HG02938 (cell line): ENCODE results near the gene CPED1.
"Not testable (repeated sequence)": the region's sequence is repeated elsewhere in the genome, so short reads cannot be mapped to it uniquely, and the experiment has no call there.

ENCODE experiments used
- ATAC-seq: cut with Tn5 transposase; IDR thresholded peaks from one replicate; pipeline ENCODE4 v1.9.1; 2021; ENCODE audit warnings: mild to moderate bottlenecking, moderate library complexity; ENCODE audit not compliant: unreplicated experiment

Gene CPED1

DNA sequence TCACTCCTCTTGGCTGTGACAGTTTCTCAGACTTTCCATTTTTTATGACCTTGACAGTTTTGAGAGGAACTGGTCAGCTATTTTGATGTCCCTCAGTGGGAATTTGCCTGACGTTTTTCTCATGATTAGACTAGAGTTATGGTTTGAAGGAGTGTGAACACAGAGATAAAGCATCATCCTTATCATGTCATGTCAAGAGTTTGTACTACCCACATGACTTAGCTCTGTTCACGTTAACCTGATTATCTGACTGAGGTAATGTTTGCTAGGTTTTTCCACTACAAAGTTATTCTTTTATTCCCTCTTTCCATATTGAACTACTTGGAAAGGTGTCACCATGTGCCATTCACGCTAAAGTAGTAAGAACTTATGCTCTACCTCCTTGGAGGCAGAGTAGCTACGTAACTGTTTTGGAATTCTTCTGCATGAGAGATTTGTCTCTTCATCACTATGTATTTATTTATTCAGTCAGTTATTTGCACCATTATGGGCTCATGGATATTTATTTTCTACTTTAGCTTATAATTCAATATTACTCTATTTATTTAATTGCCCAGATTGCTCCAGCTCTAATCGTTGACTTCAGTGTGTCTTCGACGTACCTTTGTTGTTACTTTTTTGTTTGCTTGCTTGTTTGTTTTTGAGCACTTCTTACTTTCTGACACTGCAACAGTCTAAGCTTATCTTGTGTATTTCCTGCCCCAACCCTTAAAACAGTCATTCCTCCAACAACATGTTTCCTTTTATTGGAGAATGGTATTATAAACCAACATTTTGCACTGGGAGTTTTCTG is 50.4 kb downstream of the CPED1 start:
- ATAC-seq = no peak

DNA sequence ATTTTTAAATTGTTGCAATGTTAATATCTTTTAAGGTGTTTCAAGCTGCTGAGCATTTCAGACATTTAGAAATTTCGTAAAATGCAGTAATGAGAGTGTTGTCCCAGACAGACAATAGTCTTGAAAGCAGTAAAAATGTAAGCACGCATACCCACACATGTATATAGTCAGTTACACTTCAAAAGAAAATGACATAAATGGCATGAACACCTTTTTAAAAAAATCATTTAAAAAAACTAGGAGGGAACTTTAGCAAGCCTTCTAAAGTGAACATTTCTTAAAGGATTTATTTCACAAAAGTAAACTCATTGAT is 51.0 kb downstream of the CPED1 start:
- ATAC-seq = no peak

DNA sequence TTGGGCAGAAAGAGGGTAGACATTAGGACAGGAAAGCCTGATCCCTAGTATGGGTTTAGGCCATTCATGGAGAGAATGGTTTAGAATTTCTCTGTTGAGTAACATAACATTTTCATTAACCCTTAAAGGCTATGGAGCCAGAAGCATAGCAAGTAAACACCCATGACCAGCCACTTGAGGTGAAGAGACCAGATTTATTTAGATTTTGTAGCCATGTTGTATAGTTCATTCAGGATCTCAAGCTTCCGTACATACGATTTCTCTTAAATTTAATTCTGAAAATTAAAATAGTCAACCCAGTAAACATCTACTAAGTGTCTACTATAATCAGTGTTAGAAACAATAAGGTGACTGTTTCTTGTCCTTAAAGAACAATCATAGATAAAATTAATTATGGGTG is 51.5 kb downstream of the CPED1 start:
- no peak for ATAC-seq

DNA sequence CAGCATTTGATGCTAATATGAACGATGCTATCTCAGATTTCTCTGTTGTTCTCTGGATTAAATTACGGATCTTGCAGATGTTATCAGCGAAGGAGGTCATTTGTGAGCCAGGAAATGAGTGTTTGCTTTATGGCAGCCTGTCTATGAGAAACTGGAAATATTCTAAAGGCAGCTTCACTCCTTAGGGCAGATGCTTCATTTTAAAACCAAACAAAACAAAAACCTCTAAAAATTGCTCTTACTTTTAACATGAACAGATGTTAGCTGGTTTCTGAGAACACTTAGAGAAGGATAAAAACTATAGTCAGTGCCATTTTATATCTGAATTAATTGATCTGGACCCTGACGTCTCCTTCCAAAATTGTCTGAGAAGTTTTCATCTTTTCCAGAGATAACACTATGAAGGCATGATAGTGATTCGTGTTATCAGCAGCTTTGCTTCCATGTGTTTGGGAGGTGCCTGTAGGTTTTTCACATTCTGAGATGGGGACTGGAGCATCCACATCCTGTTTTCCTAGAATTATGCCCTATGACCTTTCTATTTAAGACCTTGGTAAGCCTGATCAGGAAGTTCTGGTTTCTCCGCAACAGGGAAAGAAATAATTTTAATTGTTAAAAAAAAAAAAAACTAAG is 53.1 kb downstream of the CPED1 start:
- no peak for ATAC-seq

DNA sequence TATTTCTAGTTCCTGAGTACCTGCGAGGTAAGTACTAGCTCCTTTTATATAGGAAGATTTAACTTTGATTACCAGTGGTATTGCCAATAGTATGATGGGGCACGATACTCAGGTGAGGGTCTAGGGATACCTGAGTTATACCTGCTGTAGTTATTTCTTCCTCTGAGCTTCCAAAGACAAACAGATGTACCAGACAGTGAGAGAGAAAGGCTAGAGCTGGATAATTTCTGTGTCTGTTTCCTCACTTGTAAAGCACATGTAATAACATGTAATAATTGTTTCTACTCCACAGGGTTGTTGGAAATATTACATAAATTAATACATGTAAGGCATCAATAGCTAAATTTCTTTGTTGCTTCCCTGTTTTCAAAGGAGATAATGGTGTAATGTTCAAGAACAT is 53.7 kb downstream of the CPED1 start:
- ATAC-seq = no peak

DNA sequence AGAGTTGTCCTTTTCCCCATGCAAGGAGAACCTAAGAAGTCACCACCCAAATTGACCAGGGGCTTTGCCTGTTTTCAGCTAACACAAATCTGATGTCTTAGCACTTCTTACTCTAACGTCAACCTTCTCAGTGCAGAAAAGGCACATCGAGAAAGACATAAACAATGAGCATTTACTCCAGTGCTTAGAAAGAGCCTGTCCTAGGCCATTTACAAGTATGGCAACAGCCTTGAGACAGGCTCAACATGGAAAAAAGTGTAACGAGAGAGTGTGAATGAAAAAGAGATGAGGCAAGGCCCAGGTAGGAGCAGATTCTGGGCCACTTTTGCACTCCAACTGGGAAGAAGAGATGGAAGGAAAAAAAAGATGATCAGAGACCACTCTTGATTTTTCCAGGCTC is 54.4 kb downstream of the CPED1 start:
- no peak for ATAC-seq

DNA sequence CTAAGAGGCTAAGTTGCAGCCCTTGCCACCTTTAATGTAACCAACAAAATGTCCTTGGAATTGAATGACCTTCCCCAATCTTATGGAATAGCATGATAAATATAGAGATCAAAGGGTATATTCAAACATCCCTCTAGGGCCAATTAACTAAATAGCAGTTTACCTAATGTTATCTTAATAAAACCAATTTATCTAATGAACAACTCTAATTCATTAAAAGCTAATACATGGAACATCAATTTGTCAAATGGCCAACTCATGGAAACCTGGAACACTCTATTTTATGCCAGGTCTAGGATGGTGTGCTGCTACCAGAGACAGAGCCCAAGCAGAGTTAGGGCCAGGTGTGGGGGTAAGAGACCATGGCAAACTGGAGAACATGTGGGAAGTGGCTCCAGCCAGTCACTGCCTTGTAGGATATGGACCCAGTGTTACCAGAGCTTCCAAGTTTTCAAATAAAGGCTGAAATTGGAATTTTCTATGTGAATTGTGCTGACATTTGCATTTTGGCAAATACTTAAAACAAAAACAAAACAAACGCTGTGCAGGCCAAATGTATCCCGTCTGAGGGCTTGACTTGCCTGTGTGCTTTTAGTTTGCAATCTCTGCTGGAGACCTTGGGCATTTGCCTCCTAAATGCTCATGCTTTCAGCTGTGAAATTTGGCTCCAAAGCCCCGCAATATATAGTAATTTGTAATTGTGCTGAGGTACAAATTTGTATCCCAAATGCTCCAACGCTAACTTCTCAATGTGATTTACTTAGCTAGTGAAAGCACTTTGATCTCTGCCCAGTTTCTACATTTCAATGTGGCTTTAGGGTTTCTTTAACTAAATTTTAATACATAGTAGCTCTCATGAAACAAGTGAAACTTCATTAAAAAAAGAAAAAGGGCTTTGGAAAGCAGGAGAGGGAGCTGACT is 55.1 kb downstream of the CPED1 start:
- ATAC-seq = no peak

DNA sequence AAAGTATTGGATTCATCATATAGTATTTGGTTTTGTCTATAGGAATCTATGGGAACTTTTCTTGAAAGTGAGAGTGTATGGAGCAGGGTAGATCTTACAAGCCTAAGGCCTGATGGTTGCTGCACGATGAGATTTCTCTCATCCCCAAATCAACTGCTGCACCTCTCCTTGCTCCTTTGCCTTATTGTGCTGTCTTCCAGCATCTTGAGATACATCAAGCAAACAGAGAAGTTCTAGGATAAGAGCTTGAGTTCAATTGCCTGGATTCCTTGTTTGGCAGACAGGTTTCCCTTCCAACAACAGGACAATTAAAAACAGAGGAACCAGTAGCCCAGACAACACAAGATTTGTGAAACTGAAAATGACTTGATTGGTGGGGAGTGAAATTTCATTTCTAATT is 56.6 kb downstream of the CPED1 start:
- ATAC-seq = no peak

DNA sequence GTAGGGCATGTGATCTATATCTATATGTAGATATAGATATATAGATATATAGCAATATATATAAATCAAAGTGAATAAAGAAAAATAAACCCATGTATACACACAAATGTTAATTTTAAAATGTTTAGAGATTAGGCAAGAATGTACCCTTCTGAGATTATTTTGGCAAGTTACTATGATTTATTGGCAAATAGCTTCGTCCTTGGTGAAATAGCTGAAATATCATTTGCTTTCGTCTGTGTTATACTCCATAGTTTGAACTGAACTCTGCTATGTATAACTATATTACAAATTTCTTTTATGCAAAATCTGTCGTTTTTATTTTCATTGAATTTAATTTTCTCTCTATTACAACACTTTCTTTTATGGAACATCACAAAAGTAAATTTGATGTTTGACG is 57.5 kb downstream of the CPED1 start:
- ATAC-seq = no peak

DNA sequence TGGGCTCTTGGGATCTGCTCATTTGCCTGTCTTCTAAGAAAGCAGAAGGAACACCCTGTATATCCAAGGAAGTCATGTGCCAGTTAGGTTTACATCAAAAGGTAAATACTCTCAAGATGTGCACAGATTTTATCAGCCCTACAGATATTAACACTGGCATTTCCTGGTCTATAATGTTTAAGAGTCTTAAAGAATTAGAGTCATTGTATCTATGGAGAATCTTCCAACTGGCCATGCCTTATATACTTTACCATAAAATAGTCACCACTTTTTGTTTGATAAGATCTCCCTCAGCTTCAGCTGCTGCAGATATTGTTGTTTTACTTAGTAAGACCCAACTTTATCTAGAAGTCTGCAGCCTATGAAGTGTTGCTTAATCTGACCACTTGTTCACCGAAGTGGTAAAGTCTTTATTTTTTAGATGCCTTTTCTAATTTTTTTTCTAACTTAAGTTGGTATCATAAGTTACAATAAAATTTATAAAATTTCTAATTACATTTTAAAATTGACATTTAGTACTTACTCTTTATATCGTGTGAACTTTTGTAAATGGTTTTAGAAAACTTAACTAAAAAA is 58.5 kb downstream of the CPED1 start:
- no peak for ATAC-seq

DNA sequence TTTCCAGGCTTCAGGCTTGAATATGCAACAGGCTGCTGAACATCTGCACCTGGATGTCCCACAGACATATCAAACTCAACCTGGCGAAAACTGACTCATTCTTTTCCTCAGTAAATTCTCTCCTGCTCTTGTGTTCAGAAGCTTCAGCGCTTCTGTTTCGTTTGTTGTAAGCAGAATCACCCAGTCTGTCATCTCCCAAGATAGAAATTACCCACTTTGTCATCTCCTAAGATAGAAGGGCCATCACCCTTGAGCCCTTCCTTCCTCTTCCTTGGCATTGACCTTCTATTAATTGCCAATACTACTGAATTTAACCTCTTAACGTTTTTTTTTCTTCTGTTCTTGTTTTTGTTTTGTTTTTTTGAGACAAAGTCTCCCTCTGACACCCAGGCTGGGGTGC is 59.7 kb downstream of the CPED1 start:
- no peak for ATAC-seq

DNA sequence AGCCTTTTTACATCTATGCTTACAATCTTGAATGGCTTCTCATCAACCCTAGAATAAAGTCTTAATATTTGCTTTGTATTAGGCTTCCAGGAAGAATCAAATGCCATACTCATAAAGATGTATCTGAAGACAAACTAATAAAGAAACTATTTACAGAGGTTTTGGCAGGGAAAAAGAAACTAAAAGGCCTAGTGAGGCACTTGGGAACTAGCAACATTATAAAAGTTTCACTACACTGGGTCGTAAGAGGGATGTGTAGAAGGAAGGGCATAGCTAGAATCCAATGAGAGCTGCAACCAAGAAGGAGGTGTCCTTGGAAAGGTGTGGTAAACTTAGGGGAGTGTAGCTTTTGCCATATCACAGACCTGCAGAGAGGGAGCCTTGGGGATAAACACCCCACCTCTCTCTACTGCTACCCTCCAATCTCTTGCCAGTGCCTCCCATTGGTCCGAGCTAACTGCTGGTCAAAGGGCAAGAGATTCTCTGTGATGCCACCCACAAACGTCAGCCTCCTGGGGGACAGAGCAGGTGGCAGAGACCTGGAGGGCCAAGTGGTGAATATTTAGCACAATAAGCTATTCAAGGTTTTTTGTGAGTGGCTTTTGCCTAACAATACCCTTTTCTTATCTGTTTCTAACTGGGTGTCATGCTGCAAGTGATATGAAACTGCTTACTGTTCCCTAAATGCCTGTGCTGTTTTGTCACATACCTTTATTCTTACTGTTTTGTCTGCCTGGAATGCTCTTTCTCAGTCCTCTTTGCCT is 60.7 kb downstream of the CPED1 start:
- no peak for ATAC-seq

DNA sequence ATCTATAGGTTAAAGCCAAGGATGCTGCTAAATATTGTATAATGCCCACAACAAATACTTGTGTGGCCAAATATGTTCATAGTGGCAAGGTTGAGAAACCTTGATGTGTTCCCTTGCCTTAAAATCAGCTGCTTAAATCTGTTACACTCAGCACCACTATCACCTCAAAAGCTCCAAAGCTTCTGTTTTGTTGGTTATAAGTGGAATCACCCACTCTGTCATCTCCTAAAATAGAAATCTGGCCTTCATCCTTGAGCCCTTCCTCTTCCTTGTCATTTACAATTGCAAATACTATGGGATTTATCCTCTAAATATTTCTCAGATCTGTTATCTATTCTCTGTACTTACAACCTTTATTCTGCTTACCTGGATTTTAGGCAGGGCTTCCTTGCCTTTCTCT is 61.4 kb downstream of the CPED1 start:
- no peak for ATAC-seq

DNA sequence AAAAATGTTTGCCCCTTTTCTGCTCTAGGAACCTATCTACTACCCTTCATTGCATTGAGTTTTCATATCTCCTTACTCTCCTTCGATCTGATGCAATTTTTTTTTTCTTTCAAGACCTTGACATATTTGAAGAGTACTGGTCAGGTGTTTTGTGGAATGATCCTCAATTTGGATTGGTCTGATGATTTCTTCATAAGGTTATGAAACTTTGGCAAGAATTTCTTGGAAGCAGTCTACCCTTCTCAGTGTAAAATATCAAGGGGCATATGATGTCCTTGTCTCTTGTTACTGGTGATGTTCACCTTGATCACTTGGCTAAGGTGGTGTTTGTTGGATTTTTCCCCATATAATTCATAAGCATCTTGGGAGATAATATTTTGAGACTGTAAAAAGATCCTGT is 64.7 kb downstream of the CPED1 start:
- no peak for ATAC-seq

DNA sequence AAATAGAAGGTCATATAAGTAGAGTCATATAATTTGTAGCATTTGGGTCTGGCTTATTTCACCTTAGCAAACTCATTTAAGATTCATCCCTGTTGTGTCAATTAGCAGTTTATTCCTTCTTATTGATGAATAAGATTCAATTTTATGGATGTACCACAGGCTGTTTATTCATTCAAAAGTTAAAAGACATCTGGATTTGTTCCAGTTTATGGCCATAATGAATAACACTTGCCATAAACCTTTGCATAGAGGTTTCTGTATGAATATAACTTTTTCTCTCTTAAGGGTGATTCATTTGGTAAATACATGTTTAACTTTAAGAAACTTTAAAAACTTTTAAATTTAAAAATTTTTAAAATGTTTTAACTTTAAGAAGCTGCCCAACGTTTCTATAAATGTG is 66.4 kb downstream of the CPED1 start:
- no peak for ATAC-seq

DNA sequence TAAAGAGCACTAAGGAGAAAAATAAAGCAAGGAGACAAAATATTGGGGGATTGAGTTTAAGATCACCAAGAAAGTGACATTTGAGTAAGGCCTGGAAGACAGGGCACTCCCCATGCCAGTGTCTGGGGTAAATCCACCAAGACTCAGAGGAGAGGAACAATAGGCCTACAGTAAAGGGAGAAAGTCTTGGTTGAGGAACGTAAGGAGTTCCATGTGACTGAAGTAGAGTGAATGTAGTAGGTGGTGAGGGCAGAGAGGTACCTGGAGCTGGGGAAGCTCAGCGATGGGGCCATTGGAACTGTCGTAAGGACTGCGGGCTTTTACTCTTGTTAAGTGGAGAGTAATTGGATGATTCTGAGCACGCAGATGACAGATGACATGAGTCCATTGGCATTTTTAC is 69.4 kb downstream of the CPED1 start:
- ATAC-seq = no peak

DNA sequence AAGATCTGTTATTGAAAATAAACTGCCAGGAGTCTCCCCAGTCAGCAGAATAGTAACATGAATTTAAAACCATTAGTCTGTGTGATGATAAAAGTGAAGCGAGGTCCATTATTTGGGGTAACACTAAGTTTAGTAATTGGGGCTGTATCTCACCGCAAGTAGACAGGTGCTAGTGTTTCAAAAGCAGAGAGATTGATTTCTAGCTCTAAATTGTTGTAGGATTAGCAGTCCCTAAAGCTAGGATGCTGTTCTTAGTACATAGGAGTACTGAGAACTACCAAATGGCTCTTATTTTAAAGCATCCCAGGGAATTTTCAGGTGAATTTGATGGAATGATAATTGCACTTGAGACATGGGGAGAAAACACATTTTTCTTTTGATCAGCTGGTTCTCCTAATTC is 70.5 kb downstream of the CPED1 start:
- no peak for ATAC-seq

DNA sequence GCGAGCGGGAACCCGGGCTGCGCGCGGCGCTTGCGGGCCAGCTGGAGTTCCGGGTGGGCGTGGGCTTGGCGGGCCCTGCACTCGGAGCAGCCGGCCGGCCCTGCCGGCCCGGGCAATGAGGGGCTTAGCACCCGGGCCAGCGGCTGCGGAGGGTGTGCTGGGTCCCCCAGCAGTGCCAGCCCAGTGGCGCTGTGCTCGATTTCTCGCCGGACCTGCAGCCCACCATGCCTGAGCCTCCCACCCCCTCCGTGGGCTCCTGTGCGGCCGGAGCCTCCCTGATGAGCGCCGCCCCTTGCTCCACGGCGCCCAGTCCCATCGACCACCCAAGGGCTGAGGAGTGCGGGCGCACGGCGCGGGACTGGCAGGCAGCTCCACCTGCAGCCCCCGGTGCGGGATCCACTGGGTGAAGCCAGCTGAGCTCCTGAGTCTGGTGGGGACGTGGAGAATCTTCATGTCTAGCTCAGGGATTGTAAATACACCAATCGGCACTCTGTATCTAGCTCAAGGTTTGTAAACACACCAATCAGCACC is 71.5 kb downstream of the CPED1 start:
- not testable (repeated sequence) for ATAC-seq

DNA sequence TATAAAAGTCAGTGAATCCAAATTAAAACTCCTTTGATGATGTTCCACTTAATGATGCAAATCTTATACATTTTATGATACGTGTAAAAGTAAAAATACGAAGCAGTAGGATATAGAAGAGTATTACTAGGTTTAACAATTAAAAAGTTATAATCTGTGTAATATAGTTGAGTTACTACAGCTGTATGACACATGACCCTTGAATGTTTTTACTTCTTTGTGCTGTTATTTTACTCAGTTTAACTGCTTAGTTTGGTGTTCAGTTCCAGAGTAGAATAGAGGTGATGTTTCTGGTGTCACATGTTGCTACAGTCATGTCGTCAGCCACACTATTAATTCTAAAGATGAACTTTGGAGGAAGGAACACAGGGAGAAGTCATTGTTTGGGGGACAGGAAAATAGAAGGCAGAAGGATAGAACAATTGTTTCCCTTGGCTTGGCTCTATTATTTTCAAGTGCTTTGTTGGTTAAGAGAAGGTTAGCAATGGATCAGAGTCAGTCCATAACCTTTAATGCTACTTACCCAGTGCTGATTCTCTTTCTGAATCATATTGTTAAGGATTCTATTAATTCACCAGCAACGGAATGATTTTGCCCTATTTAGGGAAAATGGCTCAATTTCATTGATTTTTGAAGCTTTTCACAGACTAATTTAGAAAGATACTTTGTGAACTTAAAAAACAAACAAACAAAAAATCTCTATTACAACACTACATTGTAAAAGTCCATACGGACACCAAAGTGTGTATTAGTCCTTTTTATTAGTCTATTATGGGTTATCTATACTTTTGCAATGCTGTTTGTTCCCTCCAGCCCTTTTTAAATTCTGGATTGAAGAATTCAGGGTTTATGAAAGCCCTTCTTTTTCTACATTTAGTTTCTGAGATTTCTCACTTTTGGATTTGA is 73.4 kb downstream of the CPED1 start:
- no peak for ATAC-seq
